Measurements from ENCODE around the gene CTNNA1.

Gene CTNNA1

GRCh38 chr5:138937392-138938387 lies 184.5 kb downstream of the CTNNA1 start:
- no peak for TF ChIP-seq CTCF (IDR thresholded peaks at IDR 0.05; ENCODE audit: insufficient read depth, missing control alignments)
- FAIRE-seq (no peak), DNase-seq (ENCODE audit: insufficient read length, low spot score) (no peak)

GRCh38 chr5:138938526-138938925 lies 185.3 kb downstream of the CTNNA1 start:
- TF ChIP-seq CTCF (IDR thresholded peaks at IDR 0.05; ENCODE audit: insufficient read depth, missing control alignments) = no peak
- FAIRE-seq = no peak

GRCh38 chr5:138942066-138942465 lies 188.8 kb downstream of the CTNNA1 start:
- DNase-seq (ENCODE audit: insufficient read length, low spot score) (no peak), FAIRE-seq (no peak)
- no peak for TF ChIP-seq CTCF (IDR thresholded peaks at IDR 0.05; ENCODE audit: insufficient read depth, missing control alignments)

More at GRCh38 chr5:138938526-138938925, 185.3 kb downstream of the CTNNA1 start:
- no peak for DNase-seq (ENCODE audit: insufficient read length, low spot score)

GRCh38 chr5:138942861-138943260 lies 189.6 kb downstream of the CTNNA1 start:
- no peak for FAIRE-seq
- DNase-seq (ENCODE audit: insufficient read length, low spot score) = no peak
- no peak for TF ChIP-seq CTCF (IDR thresholded peaks at IDR 0.05; ENCODE audit: insufficient read depth, missing control alignments)

GRCh38 chr5:138943599-138944173 lies 190.5 kb downstream of the CTNNA1 start:
- no peak for TF ChIP-seq CTCF (IDR thresholded peaks at IDR 0.05; ENCODE audit: insufficient read depth, missing control alignments)
- FAIRE-seq (no peak), DNase-seq (ENCODE audit: insufficient read length, low spot score) (no peak)

GRCh38 chr5:138944527-138945322 lies 191.5 kb downstream of the CTNNA1 start:
- DNase-seq (ENCODE audit: insufficient read length, low spot score) (no peak), FAIRE-seq (no peak)
- TF ChIP-seq CTCF (IDR thresholded peaks at IDR 0.05; ENCODE audit: insufficient read depth, missing control alignments) = no peak

All from D721Med (cell line).